Neuronal stem cell (in vitro differentiated cells): ENCODE data around the gene TBC1D22A.

Experiments
- DNase-seq: peaks from one replicate; pipeline ENCODE4 v3.0.0-alpha.2; 2013; ENCODE audit warnings: low spot score
- H2AFZ ChIP-seq: one replicate; pipeline ENCODE4 v1.6.1; 2013; ENCODE audit warnings: mild to moderate bottlenecking, low read length, inconsistent platforms
- H2AK5ac ChIP-seq: 2 replicates; pipeline ENCODE4 v1.6.1; 2013; ENCODE audit warnings: low read depth, mild to moderate bottlenecking, inconsistent platforms, low read length, moderate library complexity, mixed read lengths
- H2BK120ac ChIP-seq: 2 replicates; pipeline ENCODE4 v1.6.1; 2013; ENCODE audit warnings: low read depth, mild to moderate bottlenecking, inconsistent platforms, low read length, moderate library complexity, mixed read lengths
- H2BK12ac ChIP-seq: one replicate; pipeline ENCODE4 v1.6.1; 2013; ENCODE audit warnings: low read length, inconsistent platforms
- H2BK15ac ChIP-seq: 2 replicates; pipeline ENCODE4 v1.6.1; 2013; ENCODE audit warnings: mild to moderate bottlenecking, low read length, inconsistent platforms, mixed read lengths
- H2BK5ac ChIP-seq: one replicate; pipeline ENCODE4 v1.6.1; 2013; ENCODE audit warnings: inconsistent platforms, mild to moderate bottlenecking, low read length, moderate library complexity
- H3K14ac ChIP-seq: one replicate; pipeline ENCODE4 v1.6.1; 2013; ENCODE audit warnings: low read length, inconsistent platforms
- H3K18ac ChIP-seq: 2 replicates; pipeline ENCODE4 v1.6.1; 2013; ENCODE audit warnings: low read length, inconsistent platforms
- H3K23ac ChIP-seq: 2 replicates; pipeline ENCODE4 v1.6.1; 2013; ENCODE audit warnings: low read depth, mild to moderate bottlenecking, mixed read lengths, low read length, inconsistent platforms; ENCODE audit not compliant: poor library complexity
- H3K27ac ChIP-seq: replicated peaks from 3 replicates; pipeline ENCODE4 v1.5.1; 2013; ENCODE audit warnings: low read length, inconsistent platforms
- H3K27me3 ChIP-seq, 3 experiments: 2 replicates each; pipeline ENCODE4 v1.6.1; 2013; ENCODE audit warnings: low read length in 3 of 3, mild to moderate bottlenecking in 2 of 3, inconsistent platforms in 1 of 3, low read depth in 1 of 3, mixed read lengths in 1 of 3, moderate library complexity in 1 of 3; ENCODE audit not compliant: control insufficient read depth in 3 of 3, insufficient read depth in 3 of 3
- H3K36me3 ChIP-seq, 2 donors: replicated peaks in 1 of 2; 2 replicates each; pipeline ENCODE4 v1.6.1; 2013; ENCODE audit warnings: low read length in 2 of 2; ENCODE audit not compliant: control insufficient read depth in 2 of 2, insufficient read depth in 2 of 2
- H3K4ac ChIP-seq: 2 replicates; pipeline ENCODE4 v1.6.1; 2013; ENCODE audit warnings: inconsistent platforms, mild to moderate bottlenecking, low read length, moderate library complexity
- H3K4me1 ChIP-seq, 2 donors: 1 replicate in 1 of 2; 2 replicates in 1 of 2; pipeline ENCODE4 v1.6.1; 2013; ENCODE audit warnings: low read length in 2 of 2, low read depth in 1 of 2; ENCODE audit not compliant: control insufficient read depth in 2 of 2, insufficient read depth in 1 of 2
- H3K4me2 ChIP-seq: one replicate; pipeline ENCODE4 v1.6.1; 2013; ENCODE audit warnings: mild to moderate bottlenecking, low read length, inconsistent platforms; ENCODE audit not compliant: insufficient read depth, poor library complexity, severe bottlenecking
- H3K4me3 ChIP-seq, 2 donors: 2 replicates each; pipeline ENCODE4 v1.5.1; 2013; ENCODE audit warnings: low read length in 2 of 2, mild to moderate bottlenecking in 2 of 2, inconsistent platforms in 1 of 2, moderate library complexity in 1 of 2
- H3K79me1 ChIP-seq: one replicate; pipeline ENCODE4 v1.6.1; 2013; ENCODE audit warnings: low read depth, mild to moderate bottlenecking, inconsistent platforms, low read length, moderate library complexity
- H3K9ac ChIP-seq: one replicate; pipeline ENCODE4 v1.6.1; 2013; ENCODE audit warnings: mild to moderate bottlenecking, low read depth, low read length, inconsistent platforms; ENCODE audit not compliant: poor library complexity
- H3K9me3 ChIP-seq, 2 donors: replicated peaks in 1 of 2; 2 replicates each; pipeline versions ENCODE3 to v1.6.1; 2013; ENCODE audit warnings: low read length in 2 of 2, mild to moderate bottlenecking in 2 of 2, inconsistent platforms in 1 of 2, low read depth in 1 of 2, mixed read lengths in 1 of 2, moderate library complexity in 1 of 2; ENCODE audit not compliant: control insufficient read depth in 2 of 2, insufficient read depth in 1 of 2
- H4K8ac ChIP-seq: one replicate; pipeline ENCODE4 v1.6.1; 2013; ENCODE audit warnings: low read depth, mild to moderate bottlenecking, inconsistent platforms, low read length, moderate library complexity
- H4K91ac ChIP-seq: one replicate; pipeline ENCODE4 v1.6.1; 2013; ENCODE audit warnings: low read length, low read depth, mild to moderate bottlenecking, inconsistent platforms; ENCODE audit not compliant: poor library complexity
- WGBS, 2 donors: extraction: QIAGEN DNeasy Blood & Tissue Kit; methylation state at CpG; one replicate each; pipeline ENCODE4 v1.1.7; 2013; ENCODE audit warnings: missing lambda C conversion rate in 2 of 2, mixed read lengths in 1 of 2; ENCODE audit not compliant: insufficient read length in 2 of 2, insufficient replicate concordance in 1 of 2; ENCODE audit errors: extremely low coverage in 2 of 2; 5-methylcytosine and 5-hydroxymethylcytosine counted together

Gene TBC1D22A

GRCh38 chr22:47010211-47010610, 247.8 kb downstream of the TBC1D22A start:
- Histone ChIP-seq H3K79me1 (no peaks in the 10 kb centered on the region), H3K27me3 (no peaks in the 10 kb centered on the region), H3K27ac (no peak overlapping the region), H3K4ac (no peak overlapping the region), H3K18ac (no peak overlapping the region), H4K91ac (no peak overlapping the region), H2BK5ac (no peak overlapping the region), H3K4me1 (peaks cover 0 to 4% of the 10 kb centered on the region in 2 donors), H3K9me3 (no peaks in the 10 kb centered on the region), H3K23ac (no peak overlapping the region), H4K8ac (no peak overlapping the region), H2BK12ac (no peak overlapping the region), H3K4me3 (no peak overlapping the region), H2AK5ac (no peak overlapping the region), H3K4me2 (no peak overlapping the region), H3K9ac (no peak overlapping the region), H2BK15ac (no peak overlapping the region), H3K14ac (no peak overlapping the region), H2BK120ac (no peak overlapping the region), H2AFZ (no peak overlapping the region), H3K36me3 (peaks cover 5 to 8% of the 10 kb centered on the region in 2 donors)
- no CpG with 5 or more reads among the region's 10 CpGs for WGBS, 2 donors
- no peak for DNase-seq

GRCh38 chr22:47011131-47011858, 248.8 kb downstream of the TBC1D22A start:
- H2AK5ac ChIP-seq, result no peak overlapping the region
- DNase-seq, result no peak
- H3K23ac ChIP-seq, result no peak overlapping the region
- H3K4me3 ChIP-seq, result no peak overlapping the region
- no peak overlapping the region for H2BK120ac ChIP-seq
- WGBS, 2 donors, result no CpG with 5 or more reads among the region's 12 CpGs
- no peak overlapping the region for H2BK5ac ChIP-seq
- H3K9me3 ChIP-seq, result no peaks in the 10 kb centered on the region
- no peak overlapping the region for H3K14ac ChIP-seq
- no peak overlapping the region for H3K4me2 ChIP-seq
- no peak overlapping the region for H3K18ac ChIP-seq
- H4K8ac ChIP-seq, result no peak overlapping the region
- H2BK15ac ChIP-seq, result no peak overlapping the region
- H3K36me3 ChIP-seq, result peaks cover 5 to 8% of the 10 kb centered on the region in 2 donors
- no peak overlapping the region for H2AFZ ChIP-seq
- H3K9ac ChIP-seq, result no peak overlapping the region
- no peak overlapping the region for H4K91ac ChIP-seq
- H3K4me1 ChIP-seq, result peaks cover 0 to 4% of the 10 kb centered on the region in 2 donors
- H3K27ac ChIP-seq, result no peak overlapping the region
- no peaks in the 10 kb centered on the region for H3K27me3 ChIP-seq
- no peak overlapping the region for H3K4ac ChIP-seq
- H3K79me1 ChIP-seq, result no peaks in the 10 kb centered on the region
- no peak overlapping the region for H2BK12ac ChIP-seq

- Histone ChIP-seq H3K4me3 (no peak overlapping the region), H3K27me3 (no peaks in the 10 kb centered on the region), H4K91ac (no peak overlapping the region), H3K14ac (no peak overlapping the region), H3K4ac (no peak overlapping the region), H3K4me1 (no peaks in the 10 kb centered on the region), H3K9ac (no peak overlapping the region), H2BK120ac (no peak overlapping the region), H2BK5ac (no peak overlapping the region), H3K36me3 (peaks cover 5 to 8% of the 10 kb centered on the region in 2 donors), H3K27ac (no peak overlapping the region), H2BK12ac (no peak overlapping the region), H3K23ac (no peak overlapping the region), H3K4me2 (no peak overlapping the region), H3K79me1 (no peaks in the 10 kb centered on the region), H3K9me3 (no peaks in the 10 kb centered on the region), H2AFZ (no peak overlapping the region), H4K8ac (no peak overlapping the region), H3K18ac (no peak overlapping the region), H2BK15ac (no peak overlapping the region), H2AK5ac (no peak overlapping the region)
- no peak for DNase-seq
- no CpG with 5 or more reads among the region's 8 CpGs for WGBS, 2 donors
These were observed 249.4 kb downstream of the TBC1D22A start for GRCh38 chr22:47011859-47012258.

GRCh38 chr22:47012589-47013370, 250.3 kb downstream of the TBC1D22A start:
- Histone ChIP-seq H3K9ac (no peak overlapping the region), H2BK5ac (no peak overlapping the region), H3K4me1 (no peaks in the 10 kb centered on the region), H2AK5ac (no peak overlapping the region), H2BK12ac (no peak overlapping the region), H3K36me3 (peaks cover 5 to 8% of the 10 kb centered on the region in 2 donors), H3K4me2 (no peak overlapping the region), H3K27ac (no peak overlapping the region), H3K79me1 (no peaks in the 10 kb centered on the region), H3K14ac (no peak overlapping the region), H3K23ac (no peak overlapping the region), H3K27me3 (no peaks in the 10 kb centered on the region), H3K4ac (no peak overlapping the region), H4K8ac (no peak overlapping the region), H3K4me3 (no peak overlapping the region), H2BK15ac (no peak overlapping the region), H2BK120ac (no peak overlapping the region), H3K18ac (no peak overlapping the region), H4K91ac (no peak overlapping the region), H3K9me3 (no peaks in the 10 kb centered on the region), H2AFZ (no peak overlapping the region)
- WGBS, 2 donors, result no CpG with 5 or more reads among the region's 20 CpGs
- no peak for DNase-seq
